Mesenchymal stem cell (in vitro differentiated cells and primary cell): Measurements from ENCODE around the gene AFDN. TPM values are rescaled to one million over a fixed set of nuclear protein-coding genes. Genes with fewer than 3 reads are reported as not detected.

Experiments
- DNase-seq: peaks from one replicate; pipeline ENCODE4 v3.0.0-alpha.2; 2013
- H2AFZ ChIP-seq: one replicate; pipeline ENCODE4 v1.6.1; 2013; ENCODE audit warnings: low read depth, mild to moderate bottlenecking, control low read depth, inconsistent platforms, low read length, moderate library complexity
- H2AK5ac ChIP-seq: 2 replicates; pipeline ENCODE4 v1.6.1; 2013; ENCODE audit warnings: low read length, moderate library complexity, mild to moderate bottlenecking, inconsistent platforms; ENCODE audit not compliant: severe bottlenecking
- H2BK120ac ChIP-seq: one replicate; pipeline ENCODE4 v1.6.1; 2013; ENCODE audit warnings: low read depth, mild to moderate bottlenecking, inconsistent platforms, low read length, moderate library complexity
- H2BK12ac ChIP-seq, 2 experiments: one replicate each; pipeline ENCODE4 v1.6.1; 2013; ENCODE audit warnings: inconsistent platforms in 2 of 2, low read length in 2 of 2, mild to moderate bottlenecking in 2 of 2, moderate library complexity in 2 of 2, control low read depth in 1 of 2
- H2BK15ac ChIP-seq: one replicate; pipeline ENCODE4 v1.6.1; 2013; ENCODE audit warnings: mild to moderate bottlenecking, low read depth, inconsistent platforms; ENCODE audit not compliant: poor library complexity, severe bottlenecking
- H2BK5ac ChIP-seq: 2 replicates; pipeline ENCODE4 v1.6.1; 2013; ENCODE audit warnings: low read depth, mild to moderate bottlenecking, low read length, control low read depth, inconsistent platforms; ENCODE audit not compliant: poor library complexity, severe bottlenecking
- H3K14ac ChIP-seq, 2 experiments: one replicate each; pipeline ENCODE4 v1.6.1; 2013; ENCODE audit warnings: inconsistent platforms in 2 of 2, low read length in 2 of 2, control low read depth in 1 of 2, mild to moderate bottlenecking in 1 of 2, moderate library complexity in 1 of 2
- H3K18ac ChIP-seq, 2 experiments: one replicate each; pipeline ENCODE4 v1.6.1; 2013; ENCODE audit warnings: inconsistent platforms in 2 of 2, low read length in 2 of 2, control low read depth in 1 of 2, low read depth in 1 of 2, mild to moderate bottlenecking in 1 of 2
- H3K23ac ChIP-seq, 2 experiments: one replicate each; pipeline ENCODE4 v1.6.1; 2013; ENCODE audit warnings: inconsistent platforms in 2 of 2, low read length in 2 of 2, mild to moderate bottlenecking in 2 of 2, moderate library complexity in 2 of 2, control low read depth in 1 of 2
- H3K27ac ChIP-seq: 2 replicates; pipeline ENCODE4 v1.5.1; 2013; ENCODE audit warnings: mild to moderate bottlenecking, moderate library complexity, low read length, control low read depth, inconsistent platforms; ENCODE audit not compliant: poor library complexity, severe bottlenecking
- H3K27me3 ChIP-seq, 2 experiments: 2 replicates each; pipeline versions ENCODE4 v1.6.1 to v1.7.0; 2013; ENCODE audit warnings: low read length in 2 of 2, mild to moderate bottlenecking in 2 of 2, moderate library complexity in 2 of 2, control low read depth in 1 of 2, inconsistent platforms in 1 of 2; ENCODE audit not compliant: control insufficient read depth in 1 of 2, insufficient read depth in 1 of 2
- H3K36me3 ChIP-seq, 2 experiments: 2 replicates each; pipeline versions ENCODE4 v1.6.1 to v1.7.0; 2013; ENCODE audit warnings: low read length in 2 of 2, control low read depth in 1 of 2, inconsistent platforms in 1 of 2, low read depth in 1 of 2, mild to moderate bottlenecking in 1 of 2; ENCODE audit not compliant: insufficient read depth in 2 of 2, control insufficient read depth in 1 of 2
- H3K4ac ChIP-seq, 2 experiments: one replicate each; pipeline ENCODE4 v1.6.1; 2013; ENCODE audit warnings: inconsistent platforms in 2 of 2, low read length in 2 of 2, mild to moderate bottlenecking in 2 of 2, moderate library complexity in 2 of 2, control low read depth in 1 of 2, low read depth in 1 of 2
- H3K4me1 ChIP-seq: 2 replicates; pipeline ENCODE4 v1.6.1; 2013; ENCODE audit warnings: low read depth, low read length, control low read depth; ENCODE audit not compliant: control insufficient read depth, insufficient read depth
- H3K4me2 ChIP-seq: 2 replicates; pipeline ENCODE4 v1.6.1; 2013; ENCODE audit warnings: low read length, mild to moderate bottlenecking, inconsistent platforms; ENCODE audit not compliant: poor library complexity, severe bottlenecking
- H3K4me3 ChIP-seq, 2 experiments: 2 replicates each; pipeline versions ENCODE4 v1.5.1 to v1.7.0; 2013; ENCODE audit warnings: low read length in 2 of 2, mild to moderate bottlenecking in 2 of 2, control low read depth in 1 of 2, low read depth in 1 of 2; ENCODE audit not compliant: insufficient read depth in 1 of 2
- H3K79me1 ChIP-seq: replicated peaks from 2 replicates; pipeline ENCODE4 v1.6.1; 2013; ENCODE audit warnings: mild to moderate bottlenecking, control low read depth, low read length, inconsistent platforms; ENCODE audit not compliant: poor library complexity, severe bottlenecking
- H3K9ac ChIP-seq: 2 replicates; pipeline ENCODE4 v1.7.0; 2013; ENCODE audit warnings: mild to moderate bottlenecking, low read length, moderate library complexity
- H3K9me3 ChIP-seq: 2 replicates; pipeline ENCODE4 v1.7.0; 2013; ENCODE audit warnings: mild to moderate bottlenecking, low read length; ENCODE audit not compliant: control insufficient read depth
- H4K8ac ChIP-seq: one replicate; pipeline ENCODE4 v1.6.1; 2013; ENCODE audit warnings: inconsistent platforms, mild to moderate bottlenecking, low read length, moderate library complexity
- H4K91ac ChIP-seq: one replicate; pipeline ENCODE4 v1.6.1; 2013; ENCODE audit warnings: mild to moderate bottlenecking, low read length, inconsistent platforms
- WGBS: methylation state at CpG from one replicate; pipeline ENCODE4 v1.1.7; 2013; ENCODE audit warnings: mixed read lengths; 5-methylcytosine and 5-hydroxymethylcytosine counted together
- polyA plus RNA-seq, 2 experiments: library from polyadenylated mRNA; stranded (reverse); fragments of 200-250 nt; gene quantifications; one replicate each; pipeline ENCODE4 v1.2.3, GENCODE V29; 2013

The AFDN gene
- 47.4 TPM for polyA plus RNA-seq (2013, experiment 1 of 2)
- polyA plus RNA-seq (2013, experiment 2 of 2) = 42.9 TPM

GRCh38 chr6:167826896-167827582 is at the start of gene AFDN:
Gene AFDN, plus strand, starts transcription at chr6:167826911. Its CDS starts 222 bp downstream, at chr6:167827133.
- Histone ChIP-seq H2BK15ac (peak within 1 kb of the TSS; percentile 90), H3K18ac (peak within 1 kb of the TSS; percentile 80 to 94), H3K4me3 (peak within 1 kb of the TSS; percentile 92 to 93), H3K79me1 (peaks cover 2% of the 10 kb centered on the region), H3K4me1 (peaks cover 10% of the 10 kb centered on the region), H2AFZ (peak within 1 kb of the TSS; percentile 88), H3K27ac (no peak within 1 kb of the TSS), H3K9me3 (no peaks in the 10 kb centered on the region), H3K36me3 (peaks cover 0 to 3% of the 10 kb centered on the region in 2 experiments), H4K8ac (peak within 1 kb of the TSS; percentile 97), H3K23ac (peak within 1 kb of the TSS; percentile 13 to 91), H2AK5ac (no peak within 1 kb of the TSS), H4K91ac (peak within 1 kb of the TSS; percentile 80), H3K9ac (peak within 1 kb of the TSS; percentile 91), H2BK120ac (peak within 1 kb of the TSS; percentile 79), H2BK5ac (no peak within 1 kb of the TSS), H3K14ac (peak within 1 kb of the TSS in 1 of 2 experiments; percentile 99), H3K27me3 (no peaks in the 10 kb centered on the region), H2BK12ac (peak within 1 kb of the TSS; percentile 66 to 96), H3K4me2 (peak within 1 kb of the TSS; percentile 97), H3K4ac (peak within 1 kb of the TSS; percentile 86 to 96)
- no peak for DNase-seq
- 10% methylated on average over 2 of the region's 108 CpGs for WGBS

GRCh38 chr6:167778497-167779128 is 48.1 kb upstream of the AFDN start:
- H2BK120ac ChIP-seq = no peak overlapping the region

GRCh38 chr6:167779129-167779992 is 47.4 kb upstream of the AFDN start:
- no peak for DNase-seq
- Histone ChIP-seq H2BK5ac (no peak overlapping the region), H3K9me3 (no peaks in the 10 kb centered on the region), H3K9ac (no peak overlapping the region), H4K91ac (no peak overlapping the region), H3K14ac (no peak overlapping the region), H2AK5ac (no peak overlapping the region), H3K27me3 (peaks cover 0 to 9% of the 10 kb centered on the region in 2 experiments), H3K4me2 (no peak overlapping the region), H2BK15ac (no peak overlapping the region), H3K18ac (no peak overlapping the region), H2BK12ac (no peak overlapping the region), H4K8ac (no peak overlapping the region), H3K4me3 (no peak overlapping the region), H3K23ac (no peak overlapping the region), H3K36me3 (no peaks in the 10 kb centered on the region), H3K27ac (no peak overlapping the region), H3K4me1 (no peaks in the 10 kb centered on the region), H3K79me1 (no peaks in the 10 kb centered on the region), H2BK120ac (no peak overlapping the region), H3K4ac (no peak overlapping the region), H2AFZ (no peak overlapping the region)
- WGBS = 93% methylated on average over 20 of the region's 20 CpGs

More at GRCh38 chr6:167778497-167779128, 48.1 kb upstream of the AFDN start:
- Histone ChIP-seq H3K9me3 (no peaks in the 10 kb centered on the region), H3K18ac (no peak overlapping the region), H2AFZ (no peak overlapping the region), H3K14ac (no peak overlapping the region), H3K23ac (no peak overlapping the region), H3K36me3 (no peaks in the 10 kb centered on the region), H3K79me1 (no peaks in the 10 kb centered on the region), H4K91ac (no peak overlapping the region), H3K4me3 (no peak overlapping the region), H2BK15ac (no peak overlapping the region), H3K27me3 (peaks cover 0 to 9% of the 10 kb centered on the region in 2 experiments), H3K4me1 (no peaks in the 10 kb centered on the region), H2BK5ac (no peak overlapping the region), H2AK5ac (no peak overlapping the region), H3K4me2 (no peak overlapping the region), H3K27ac (no peak overlapping the region), H3K9ac (no peak overlapping the region), H4K8ac (no peak overlapping the region), H3K4ac (no peak overlapping the region), H2BK12ac (no peak overlapping the region)
- 91% methylated on average over 21 of the region's 21 CpGs for WGBS
- no peak for DNase-seq
